Activated CD4-positive, alpha-beta memory T cell treated with anti-CD3 and anti-CD28 coated beads for 36 hours (primary cell): ENCODE results near the gene FRMD8. TPM values are rescaled to one million over a fixed set of nuclear protein-coding genes. Genes with fewer than 3 reads are reported as not detected.

Experiments used
- CTCF ChIA-PET: fragments of 350-600 bp; sonication (Branson Sonifier 250); formaldehyde crosslinking; loops from one replicate; lab custom pipeline; 2021; ENCODE audit warnings: antibody characterized with exemption, inconsistent platforms; lab: Charles Lee
- POLR2A ChIA-PET: fragments of 350-600 bp; sonication (Branson Sonifier 250); formaldehyde crosslinking; loops from one replicate; lab custom pipeline; 2021; ENCODE audit warnings: antibody characterized with exemption; lab: Charles Lee
- DNase-seq: peaks from one replicate; pipeline ENCODE4 v3.0.0-alpha.2; 2020
- H3K27ac Mint-ChIP-seq: one replicate; pipeline ENCODE4 v1.8.0; 2021; ENCODE audit warnings: mixed read lengths
- H3K27me3 Mint-ChIP-seq: one replicate; pipeline ENCODE4 v1.8.0; 2021; ENCODE audit warnings: mixed read lengths
- H3K36me3 Mint-ChIP-seq: one replicate; pipeline ENCODE4 v1.8.0; 2021; ENCODE audit warnings: mixed read lengths
- H3K4me1 Mint-ChIP-seq: one replicate; pipeline ENCODE4 v1.8.0; 2021; ENCODE audit warnings: low read depth, mixed read lengths
- H3K4me3 Mint-ChIP-seq: one replicate; pipeline ENCODE4 v1.8.0; 2021; ENCODE audit warnings: mild to moderate bottlenecking, mixed read lengths
- H3K9me3 Mint-ChIP-seq: one replicate; pipeline ENCODE4 v1.8.0; 2021; ENCODE audit warnings: mixed read lengths
- intact Hi-C: fragments of 100-400 bp; cut with micrococcal nuclease; formaldehyde crosslinking; loops from one replicate; pipeline ENCODE4 v1.15.1; 2023
- total RNA-seq, 2 experiments: library from RNA; stranded (reverse); gene quantifications; one replicate each; pipeline ENCODE4 v1.2.3, GENCODE V29; 2021

The FRMD8 gene
- total RNA-seq, 2 experiments from 2014 or later = 34.7 to 37.9 TPM

DNA sequence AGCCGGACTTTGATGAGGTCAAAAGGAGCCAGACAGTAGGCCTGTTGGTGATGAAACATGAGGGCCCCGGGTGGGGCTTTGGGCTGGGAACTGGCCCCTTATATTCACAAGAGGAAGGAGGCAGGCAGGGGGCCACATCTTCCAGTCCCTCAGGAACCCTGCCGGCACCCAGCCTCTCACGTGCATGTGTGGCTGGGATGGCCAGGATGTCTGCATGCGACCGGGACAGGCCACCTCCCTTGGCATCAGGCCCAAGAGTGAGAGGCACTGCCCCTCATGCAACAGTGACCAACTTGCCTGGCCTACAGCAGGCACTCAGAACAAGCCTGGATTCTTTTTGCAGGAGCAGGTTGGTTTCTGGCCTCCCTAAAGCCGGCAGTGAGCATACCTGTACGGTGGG, 9.4 kb upstream of the FRMD8 start:
- intact Hi-C loops = no loop called here
- H3K4me3 Mint-ChIP-seq = no peak overlapping the region
- POLR2A ChIA-PET = no interaction called here

GRCh38 chr11:65377777-65378176, 8.7 kb upstream of the FRMD8 start:
- Mint-ChIP-seq H3K27ac (no peak overlapping the region), H3K9me3 (no peaks in the 10 kb centered on the region), H3K4me1 (peaks cover 7% of the 10 kb centered on the region), H3K27me3 (no peaks in the 10 kb centered on the region), H3K4me3 (no peak overlapping the region), H3K36me3 (no peaks in the 10 kb centered on the region)
- POLR2A ChIA-PET = interaction anchor here (0.9 kb wide), 1 partner anchor 121 kb away, joined by 3 read pairs; the partner anchor contains the start of gene MALAT1
- no peak for DNase-seq
- CTCF ChIA-PET = interaction anchor here (1.2 to 2.6 kb wide), 2 partner anchors 11 to 38 kb away, joined by 3 to 10 read pairs; no protein-coding TSS in a partner anchor
- intact Hi-C loops = no loop called here

More for the DNA sequence above, 9.4 kb upstream of the FRMD8 start:
- Mint-ChIP-seq H3K27me3 (no peaks in the 10 kb centered on the region), H3K27ac (no peak overlapping the region), H3K4me1 (peaks cover 5% of the 10 kb centered on the region), H3K9me3 (no peaks in the 10 kb centered on the region), H3K36me3 (no peaks in the 10 kb centered on the region)
- CTCF ChIA-PET = no interaction called here
- DNase-seq = no peak

DNA sequence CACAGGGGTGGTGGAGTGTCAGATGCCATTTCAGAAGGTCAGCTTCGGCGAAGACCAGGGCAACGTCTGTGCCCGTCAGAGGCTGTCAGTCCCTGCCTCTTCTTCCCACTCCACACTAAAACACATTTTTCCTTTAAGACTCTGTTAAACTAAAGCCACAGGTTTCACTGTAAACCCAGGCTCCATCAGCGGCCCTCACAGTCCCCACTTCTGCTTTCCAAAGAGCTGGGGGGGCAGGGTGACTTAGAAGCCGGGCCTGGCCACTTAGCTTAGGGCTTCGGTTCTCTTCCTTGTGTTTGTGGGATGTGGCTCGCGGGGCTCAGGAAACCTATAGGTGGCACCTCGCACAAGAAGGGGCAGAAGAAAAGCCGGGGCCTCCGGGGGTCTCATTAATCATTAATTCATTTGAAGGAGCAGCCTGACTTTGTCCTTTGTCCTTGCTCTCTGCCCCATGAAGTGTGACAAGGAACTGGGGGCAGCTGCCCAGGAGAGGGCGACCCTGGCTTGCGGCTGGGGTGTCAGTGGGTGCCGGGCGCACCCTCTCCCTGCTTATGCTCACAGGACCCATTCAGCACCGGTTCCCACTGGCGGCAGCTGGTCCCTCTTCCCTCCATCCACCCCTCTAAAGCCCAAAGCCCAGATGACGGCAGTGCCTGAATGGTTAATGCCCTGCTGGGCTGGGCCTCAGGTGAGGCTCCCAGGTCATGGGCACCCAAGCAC, 8.1 kb upstream of the FRMD8 start:
- no peak overlapping the region for H3K4me3 Mint-ChIP-seq
- ChIA-PET POLR2A (interaction anchor here (0.9 to 1.1 kb wide), 2 partner anchors 48 to 120 kb away, joined by 3 read pairs; partner anchors contain the start of gene MALAT1), CTCF (interaction anchor here (1.1 to 2.6 kb wide), 3 partner anchors 12 to 113 kb away, joined by 3 to 10 read pairs (median 3); no protein-coding TSS in a partner anchor)
- intact Hi-C loops = no loop called here
- no peaks in the 10 kb centered on the region for H3K9me3 Mint-ChIP-seq
- peaks cover 13% of the 10 kb centered on the region for H3K4me1 Mint-ChIP-seq
- H3K36me3 Mint-ChIP-seq = no peaks in the 10 kb centered on the region
- no peaks in the 10 kb centered on the region for H3K27me3 Mint-ChIP-seq
- no peak for DNase-seq
- no peak overlapping the region for H3K27ac Mint-ChIP-seq

DNA sequence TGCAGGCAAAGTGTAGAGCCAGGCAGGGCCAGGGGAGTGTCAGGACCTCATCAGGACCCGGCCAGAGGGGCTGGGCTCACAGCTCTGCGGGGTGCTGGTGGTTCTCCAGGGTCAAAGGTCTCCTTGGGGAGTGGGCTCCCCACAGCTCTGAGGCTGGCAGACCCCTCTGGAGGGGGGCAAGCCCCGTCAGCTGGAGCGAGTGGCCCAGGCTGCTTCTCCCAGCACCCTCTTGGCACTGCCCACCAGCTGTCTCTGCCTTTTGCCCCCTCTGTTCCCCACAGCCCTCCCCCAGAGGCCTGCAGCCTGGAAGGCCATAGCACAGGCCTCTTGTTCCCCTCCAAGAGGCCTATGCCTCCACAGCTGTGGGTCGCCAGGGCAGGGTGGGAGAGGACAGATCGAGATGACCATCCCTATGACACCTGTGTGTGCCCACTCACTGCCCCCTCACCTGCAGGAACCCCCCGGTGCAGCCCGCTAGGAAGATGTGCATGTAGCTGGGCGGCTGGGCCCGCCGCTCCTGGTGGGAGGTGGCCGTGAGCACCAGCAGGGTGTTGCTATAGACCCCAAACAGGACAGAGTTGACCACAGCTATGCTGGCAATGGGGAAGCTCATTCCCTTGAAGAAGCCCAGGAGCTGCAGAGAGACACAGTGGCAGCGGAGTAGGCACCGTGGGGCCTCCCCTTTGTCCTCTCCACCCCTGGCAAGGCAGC, 7.4 kb upstream of the FRMD8 start:
- POLR2A ChIA-PET = interaction anchor here (1.1 to 2.5 kb wide), 3 partner anchors 45 to 120 kb away, joined by 3 to 9 read pairs (median 5); partner anchors contain the start of gene MALAT1

GRCh38 chr11:65379698-65380459, 6.6 kb upstream of the FRMD8 start:
- ChIA-PET POLR2A (interaction anchor here (1.1 to 2.5 kb wide), 3 partner anchors 44 to 119 kb away, joined by 3 to 9 read pairs (median 5); partner anchors contain the start of gene MALAT1), CTCF (interaction anchor here (1.3 to 2.6 kb wide), 3 partner anchors 36 to 131 kb away, joined by 3 to 10 read pairs (median 10); no protein-coding TSS in a partner anchor)
- Mint-ChIP-seq H3K4me3 (no peak overlapping the region), H3K4me1 (peaks cover 26% of the 10 kb centered on the region), H3K36me3 (no peaks in the 10 kb centered on the region), H3K9me3 (no peaks in the 10 kb centered on the region), H3K27ac (peak overlapping the region; percentile 50), H3K27me3 (no peaks in the 10 kb centered on the region)
- intact Hi-C loops = loop anchor here (5.0 kb wide), 1 partner anchor 192 kb away; the partner anchor contains the start of genes FAM89B and ZNRD2
- DNase-seq = no peak

More for the DNA sequence above, 7.4 kb upstream of the FRMD8 start:
- Mint-ChIP-seq H3K27me3 (no peaks in the 10 kb centered on the region), H3K27ac (no peak overlapping the region), H3K4me3 (no peak overlapping the region), H3K9me3 (no peaks in the 10 kb centered on the region), H3K4me1 (peaks cover 18% of the 10 kb centered on the region), H3K36me3 (no peaks in the 10 kb centered on the region)
- no peak for DNase-seq
- CTCF ChIA-PET = interaction anchor here (1.1 to 2.6 kb wide), 3 partner anchors 12 to 113 kb away, joined by 3 to 10 read pairs (median 3); no protein-coding TSS in a partner anchor
- intact Hi-C loops = no loop called here

GRCh38 chr11:65380460-65381119, 5.8 kb upstream of the FRMD8 start:
- H3K4me3 Mint-ChIP-seq = peak overlapping the region; percentile 85
- POLR2A ChIA-PET = interaction anchor here (0.7 to 5.3 kb wide), 5 partner anchors 40 to 127 kb away, joined by 3 to 39 read pairs (median 9); partner anchors contain the start of gene MALAT1
- no peaks in the 10 kb centered on the region for H3K36me3 Mint-ChIP-seq
- H3K27me3 Mint-ChIP-seq = no peaks in the 10 kb centered on the region
- H3K4me1 Mint-ChIP-seq = peaks cover 33% of the 10 kb centered on the region
- CTCF ChIA-PET = interaction anchor here (1.1 to 2.6 kb wide), 7 partner anchors 35 to 192 kb away, joined by 3 to 29 read pairs (median 5); partner anchors contain the start of gene FAM89B
- peak overlapping the region; percentile 97 for H3K27ac Mint-ChIP-seq
- DNase-seq = no peak
- no peaks in the 10 kb centered on the region for H3K9me3 Mint-ChIP-seq
- intact Hi-C loops = loop anchor here (5.0 kb wide), 1 partner anchor 192 kb away; the partner anchor contains the start of genes FAM89B and ZNRD2

DNA sequence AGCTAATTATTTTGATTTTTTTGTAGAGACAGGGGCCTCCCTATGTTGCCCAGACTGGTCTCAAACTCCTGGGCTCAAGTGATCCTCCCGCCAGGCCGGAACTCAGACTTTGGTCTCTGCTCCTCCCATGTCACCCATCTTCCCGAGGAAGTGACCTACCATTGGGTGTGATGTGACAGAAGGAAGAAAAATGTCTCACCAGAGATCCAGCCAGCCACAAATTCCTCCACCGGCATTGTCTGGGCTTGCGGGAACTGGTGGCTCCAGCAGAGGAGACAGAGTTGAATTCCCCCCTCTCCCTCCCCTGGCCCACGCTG, 4.8 kb upstream of the FRMD8 start:
- no peak for DNase-seq

GRCh38 chr11:65382033-65382803, 4.2 kb upstream of the FRMD8 start, which contains the start of gene SLC25A45:
Gene SLC25A45, minus strand, starts transcription at chr11:65382646. Its CDS starts 695 bp downstream, at chr11:65381951.
- POLR2A ChIA-PET = interaction anchor here (1.2 to 5.3 kb wide), 11 partner anchors 35 to 125 kb away, joined by 3 to 39 read pairs (median 9); partner anchors contain the start of genes MALAT1 and NEAT1
- Mint-ChIP-seq H3K27ac (peak within 1 kb of the TSS; percentile 97), H3K4me1 (peaks cover 41% of the 10 kb centered on the region), H3K4me3 (peak within 1 kb of the TSS; percentile 85), H3K9me3 (no peaks in the 10 kb centered on the region), H3K36me3 (no peaks in the 10 kb centered on the region), H3K27me3 (no peaks in the 10 kb centered on the region)
- intact Hi-C loops = loop anchor here (1.0 to 5.0 kb wide), 9 partner anchors 36 to 477 kb away; partner anchors contain the start of genes FAM89B, RELA and ZNRD2
- CTCF ChIA-PET = interaction anchor here (0.6 to 2.6 kb wide), 6 partner anchors 14 to 127 kb away, joined by 3 to 29 read pairs (median 4); no protein-coding TSS in a partner anchor
- DNase-seq = peak; percentile 97

More for the DNA sequence above, 4.8 kb upstream of the FRMD8 start:
- Mint-ChIP-seq H3K27me3 (no peaks in the 10 kb centered on the region), H3K4me1 (peaks cover 39% of the 10 kb centered on the region), H3K9me3 (no peaks in the 10 kb centered on the region), H3K36me3 (no peaks in the 10 kb centered on the region), H3K4me3 (peak overlapping the region; percentile 85), H3K27ac (peak overlapping the region; percentile 97)
- CTCF ChIA-PET = interaction anchor here (0.6 to 2.6 kb wide), 9 partner anchors 14 to 191 kb away, joined by 3 to 29 read pairs (median 4); partner anchors contain the start of gene FAM89B
- POLR2A ChIA-PET = interaction anchor here (0.7 to 5.3 kb wide), 9 partner anchors 39 to 125 kb away, joined by 3 to 39 read pairs (median 9); partner anchors contain the start of genes MALAT1 and NEAT1
- intact Hi-C loops = loop anchor here (1.0 to 5.0 kb wide), 9 partner anchors 37 to 478 kb away; partner anchors contain the start of genes FAM89B, RELA and ZNRD2

- POLR2A ChIA-PET = interaction anchor here (1.0 to 5.3 kb wide), 12 partner anchors 34 to 124 kb away, joined by 3 to 39 read pairs (median 5); partner anchors contain the start of genes MALAT1 and NEAT1
- peaks cover 1% of the 10 kb centered on the region for H3K36me3 Mint-ChIP-seq
- H3K27ac Mint-ChIP-seq = peak overlapping the region; percentile 97
- no peaks in the 10 kb centered on the region for H3K9me3 Mint-ChIP-seq
- CTCF ChIA-PET = interaction anchor here (0.7 to 2.6 kb wide), 4 partner anchors 34 to 123 kb away, joined by 3 to 29 read pairs (median 4); no protein-coding TSS in a partner anchor
- peak overlapping the region; percentile 85 for H3K4me3 Mint-ChIP-seq
- H3K4me1 Mint-ChIP-seq = peaks cover 44% of the 10 kb centered on the region
- DNase-seq = no peak
- H3K27me3 Mint-ChIP-seq = no peaks in the 10 kb centered on the region
- intact Hi-C loops = loop anchor here (1.0 to 5.0 kb wide), 9 partner anchors 35 to 476 kb away; partner anchors contain the start of genes FAM89B, RELA and ZNRD2
These were observed 3.6 kb upstream of the FRMD8 start for GRCh38 chr11:65382804-65383368.
